Stimulated activated CD8-positive, alpha-beta memory T cell treated with anti-CD3 and anti-CD28 coated beads, Interleukin-12 subunit alpha, Interleukin-12 subunit beta, amount 100 ng/mL, for 4 hours (primary cell): ENCODE data around the gene FOXF1.

Source experiments
- DNase-seq: peaks from one replicate; pipeline ENCODE4 v3.0.0-alpha.2; 2020; ENCODE audit warnings: low read depth

The FOXF1 gene

DNA sequence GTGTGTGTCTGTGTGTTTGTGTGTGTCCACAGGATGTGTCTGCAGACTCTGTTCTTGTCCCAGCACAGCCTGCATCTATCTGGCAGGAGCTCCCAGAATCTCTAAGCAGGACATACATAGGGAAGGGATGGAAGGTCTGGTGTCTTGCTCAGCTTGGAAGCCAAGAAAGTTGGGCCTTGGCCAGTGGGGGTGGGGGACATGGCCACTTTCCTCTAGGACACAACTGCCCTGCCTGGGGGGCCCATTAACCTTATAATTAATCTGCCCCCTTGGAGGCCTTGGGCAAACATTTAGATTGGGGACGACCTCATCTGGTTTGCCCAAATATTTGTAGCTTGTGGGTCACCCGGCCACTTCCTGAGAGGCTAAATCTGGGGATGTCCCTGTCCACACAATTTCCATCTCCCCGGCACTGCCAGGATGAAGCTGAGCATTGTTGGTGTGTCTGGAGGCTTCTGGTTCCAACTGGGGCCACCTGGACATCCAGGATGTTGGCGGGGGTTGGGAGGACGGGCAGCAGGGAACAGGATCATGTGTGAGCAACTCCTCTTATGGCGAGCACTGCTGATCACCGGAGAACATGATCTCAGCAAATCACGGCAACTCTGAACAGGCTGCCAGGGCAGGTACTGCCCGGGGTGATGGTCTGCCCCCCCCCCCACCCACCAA is 17.2 kb upstream of the FOXF1 start:
- DNase-seq = no peak

GRCh38 chr16:86494039-86494564 is 16.2 kb upstream of the FOXF1 start:
- DNase-seq = no peak

- DNase-seq = no peak
Measured at GRCh38 chr16:86494565-86495356, 15.6 kb upstream of the FOXF1 start.

DNA sequence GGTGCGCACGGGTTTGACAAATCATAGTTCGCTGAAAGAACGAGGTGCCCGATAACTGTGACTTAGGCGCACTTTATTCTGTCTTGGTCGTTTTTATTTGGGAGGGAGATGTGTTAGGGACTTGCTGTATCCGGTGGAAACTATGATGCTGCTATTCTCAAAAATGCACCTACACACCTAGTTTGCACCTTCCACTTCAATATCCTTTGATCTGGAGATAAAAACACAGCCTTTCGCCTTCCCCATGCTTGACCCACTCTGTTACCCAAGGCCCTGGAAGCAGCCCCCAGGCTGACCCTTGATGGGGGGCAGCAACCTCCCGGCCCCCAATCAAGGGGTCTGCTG is 15.0 kb upstream of the FOXF1 start:
- DNase-seq = no peak

GRCh38 chr16:86495756-86496261 is 14.5 kb upstream of the FOXF1 start:
- no peak for DNase-seq

DNA sequence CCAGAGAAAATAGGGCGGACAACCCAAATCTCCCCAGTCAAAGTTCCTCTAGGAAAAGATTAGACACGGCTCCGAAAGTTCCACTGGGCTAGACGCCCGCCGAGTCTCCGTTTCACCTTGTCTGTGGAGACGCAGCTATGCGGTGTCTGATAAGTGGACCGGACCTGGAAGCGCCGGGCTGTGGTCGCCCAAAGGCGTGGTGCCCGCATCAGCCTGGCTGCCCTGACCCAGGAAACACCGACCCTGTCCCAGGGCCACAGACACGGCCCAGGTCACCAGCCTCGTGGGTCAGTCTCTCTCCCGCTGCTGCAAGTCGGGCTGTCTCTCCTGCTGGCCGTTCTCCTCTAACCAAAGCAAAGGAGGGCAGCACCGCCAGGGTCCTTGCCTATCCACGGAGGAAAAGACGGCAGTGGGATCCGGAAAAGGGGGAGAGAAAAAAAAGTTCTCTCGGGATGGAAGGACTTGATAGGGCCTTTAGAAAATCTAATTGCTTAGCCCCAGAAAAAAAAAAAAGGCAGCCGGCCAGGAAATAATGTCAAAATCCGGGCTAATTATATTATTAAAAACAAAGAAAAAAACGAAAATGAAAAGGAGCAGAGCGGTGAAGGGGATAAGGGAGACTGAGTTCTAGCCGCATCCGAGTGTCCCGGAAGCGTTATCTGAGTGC is 13.9 kb upstream of the FOXF1 start:
- DNase-seq = no peak

DNA sequence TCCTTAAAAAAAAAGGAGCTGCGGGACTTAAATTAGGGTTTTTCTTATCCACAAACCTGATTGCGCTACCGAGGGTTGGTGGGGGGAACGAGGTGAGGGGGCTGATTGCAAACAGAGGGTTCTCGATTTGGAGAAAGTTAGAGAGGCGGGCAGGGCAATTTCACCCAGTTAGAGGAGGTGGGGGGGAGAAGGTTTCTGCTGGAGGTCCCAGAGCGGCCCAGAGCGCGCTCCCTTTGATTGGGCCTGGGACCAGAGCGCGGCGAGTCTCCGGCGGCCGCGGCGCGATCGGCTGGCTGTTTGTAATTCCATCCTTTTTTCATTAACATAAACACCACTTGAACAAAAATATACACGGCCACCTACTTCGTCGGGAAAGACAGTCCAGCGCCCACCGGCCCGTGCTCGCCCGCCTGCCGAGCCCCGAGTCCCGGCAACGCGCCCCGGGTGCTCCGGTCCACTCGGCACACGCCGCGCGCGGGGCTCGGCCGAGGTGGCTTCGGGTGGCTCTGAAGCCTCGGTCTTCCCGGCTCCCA is 13.3 kb upstream of the FOXF1 start:
- DNase-seq = no peak

GRCh38 chr16:86497551-86498021 is 12.7 kb upstream of the FOXF1 start:
- DNase-seq = no peak

- no peak for DNase-seq
Measured at GRCh38 chr16:86498155-86498670, 12.1 kb upstream of the FOXF1 start.

DNA sequence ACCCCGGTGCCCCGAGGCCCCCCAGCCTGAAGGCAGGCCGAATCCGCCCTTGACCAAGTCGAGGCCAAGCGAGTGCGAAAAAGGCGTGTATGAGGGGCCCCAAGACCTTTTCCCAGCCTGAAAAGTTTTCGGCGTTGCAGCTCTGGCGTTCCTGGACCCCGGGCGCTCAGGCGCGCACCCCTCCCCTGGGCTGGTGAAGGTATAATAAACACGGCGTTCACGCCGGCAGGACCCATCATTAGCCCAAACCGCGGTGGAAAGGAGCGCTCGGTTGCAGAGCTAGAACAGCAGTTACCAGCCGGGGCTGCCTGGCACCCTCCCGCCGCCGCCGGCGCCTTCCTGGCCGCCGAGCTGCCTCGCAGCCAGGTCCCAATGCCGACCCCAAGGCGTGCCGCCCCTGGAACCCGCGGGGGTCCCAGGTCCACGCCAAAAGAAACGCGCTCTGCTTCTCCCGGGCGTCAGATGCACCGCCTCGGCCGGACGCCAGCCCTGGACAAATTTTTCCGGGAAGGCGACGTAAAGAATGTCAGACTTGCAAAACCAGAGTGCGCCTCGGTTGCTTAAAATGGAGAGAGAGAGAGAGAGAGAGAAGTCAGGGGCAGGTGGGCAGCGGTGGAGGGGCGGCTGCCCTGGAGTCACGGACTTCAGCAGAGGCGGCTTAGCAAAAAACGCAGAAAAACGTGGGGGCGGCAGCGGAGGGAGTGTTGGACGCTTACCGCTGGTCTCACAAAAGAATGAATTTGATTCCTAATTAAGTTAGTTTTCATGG is 11.5 kb upstream of the FOXF1 start:
- DNase-seq = no peak

- no peak for DNase-seq
Measured at GRCh38 chr16:86499440-86499786, 10.9 kb upstream of the FOXF1 start.

GRCh38 chr16:86499889-86500707 is 10.2 kb upstream of the FOXF1 start:
- no peak for DNase-seq

DNA sequence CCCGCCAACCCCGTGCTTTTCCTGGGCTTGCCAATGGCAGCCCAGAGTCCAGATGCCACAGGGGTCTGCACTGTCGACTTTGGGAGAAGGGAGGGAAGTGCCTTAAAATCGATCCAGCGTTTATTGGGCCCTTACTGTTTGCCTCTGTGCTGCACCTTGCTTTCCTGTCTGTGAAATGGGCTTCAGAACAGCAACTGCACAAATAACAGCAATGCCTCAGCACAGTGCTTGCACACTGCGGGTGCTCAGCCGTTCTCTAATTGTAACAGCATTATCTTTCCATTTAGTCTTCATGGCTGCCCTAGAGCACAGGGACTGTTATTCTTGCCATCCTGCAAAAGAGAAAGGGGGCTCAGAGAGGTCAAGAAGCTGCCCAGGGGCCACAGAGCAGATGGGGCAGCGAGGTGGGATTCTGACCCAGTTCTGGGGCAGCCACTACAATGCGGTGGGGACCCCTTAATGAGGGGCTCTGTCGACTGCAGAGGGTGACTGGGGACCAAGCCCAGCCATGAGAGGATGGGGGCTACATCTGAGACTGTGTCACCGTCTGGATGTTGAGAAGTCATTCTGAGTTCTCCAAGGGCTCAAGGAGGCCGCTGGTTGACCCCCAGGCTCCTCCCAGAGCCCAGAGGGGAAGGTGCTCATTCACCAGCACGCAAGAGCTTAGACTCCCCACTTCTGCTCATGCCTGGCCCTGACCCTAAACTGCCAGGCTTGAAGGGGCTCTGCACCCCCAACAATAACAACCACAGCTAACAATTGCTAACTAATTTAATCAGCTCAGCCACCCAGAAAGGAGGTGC is 9.4 kb upstream of the FOXF1 start:
- DNase-seq = no peak

GRCh38 chr16:86501989-86502855 is 8.1 kb upstream of the FOXF1 start:
- no peak for DNase-seq

DNA sequence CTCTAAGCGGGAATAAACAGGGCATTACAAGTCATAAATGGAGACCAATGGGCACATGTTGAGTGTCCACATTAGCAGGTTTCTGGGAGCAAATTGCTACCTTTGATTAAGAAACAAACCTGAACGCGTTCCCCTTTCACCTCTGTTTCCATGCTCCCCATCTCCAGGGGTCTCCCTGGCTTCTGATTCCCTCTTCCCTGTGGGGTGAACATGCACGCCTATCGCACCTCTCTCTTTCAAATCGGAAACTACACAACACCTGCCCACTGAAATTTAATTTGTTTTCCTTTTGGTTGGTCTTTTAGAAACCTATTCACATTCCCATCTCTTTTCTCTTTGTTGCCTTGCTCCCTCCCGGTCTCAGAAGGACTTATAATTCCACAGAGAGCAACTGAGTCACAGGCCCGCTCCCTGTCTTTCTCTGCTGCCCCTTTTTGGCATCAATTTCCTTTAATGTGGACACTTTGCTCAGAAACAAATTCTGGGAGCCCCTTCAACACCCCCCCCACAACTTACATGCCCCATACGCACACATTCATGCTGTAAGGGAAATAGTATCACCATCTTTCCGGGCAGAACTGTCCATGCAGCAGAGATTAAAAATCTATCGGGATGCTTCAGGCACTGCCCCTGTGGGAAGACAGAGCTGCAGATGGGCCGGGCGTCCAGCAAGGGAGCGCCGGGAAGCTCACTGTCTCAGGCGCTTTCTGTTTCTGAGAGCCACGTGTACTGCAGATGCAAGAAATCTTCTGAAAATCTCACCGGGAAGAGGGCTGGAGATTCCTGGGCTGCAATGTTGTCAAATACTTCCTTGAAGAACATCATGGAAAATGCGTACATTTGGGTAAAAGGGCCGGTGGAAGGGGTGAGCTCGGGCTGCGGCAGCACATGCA is 7.2 kb upstream of the FOXF1 start:
- DNase-seq = no peak

GRCh38 chr16:86503830-86504229 is 6.5 kb upstream of the FOXF1 start:
- no peak for DNase-seq

DNA sequence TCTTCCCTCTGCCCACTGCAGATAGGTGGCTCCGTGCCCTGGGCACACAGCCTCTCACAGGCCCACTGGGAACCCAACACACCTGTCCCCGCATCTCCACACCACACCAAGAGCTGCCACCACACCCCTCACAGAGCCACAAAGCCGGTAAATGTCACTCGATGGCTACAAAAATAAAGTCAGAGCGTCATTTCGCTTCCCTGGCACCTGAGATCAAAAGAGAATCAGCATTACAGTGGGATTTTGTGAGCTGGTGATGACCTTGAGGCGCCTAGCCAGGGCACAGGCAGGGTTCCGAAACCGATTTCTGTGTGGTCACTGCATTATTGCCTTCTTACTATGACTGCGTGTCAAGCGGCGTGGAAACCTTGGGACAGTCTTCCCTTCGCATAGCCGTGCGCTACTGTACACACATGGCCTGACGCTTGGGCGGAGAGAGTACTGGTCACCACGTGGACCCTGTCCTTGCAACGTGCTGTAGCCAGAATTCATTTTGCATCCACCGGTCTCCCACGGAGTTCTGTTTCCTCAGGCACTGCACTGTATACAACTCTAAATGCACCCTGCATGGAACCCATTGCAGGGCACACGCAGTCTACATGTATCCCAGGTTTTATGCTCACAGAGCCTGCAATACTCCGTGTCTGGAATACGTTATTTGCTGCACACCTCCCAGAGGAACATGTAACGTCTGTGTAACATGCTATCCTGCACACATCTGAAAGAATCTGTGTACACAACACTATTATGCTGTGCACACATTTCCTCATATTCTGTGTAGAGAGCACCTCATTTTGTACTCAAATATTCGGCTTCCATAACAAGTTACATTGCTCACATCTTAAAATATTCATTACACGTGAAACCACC is 5.8 kb upstream of the FOXF1 start:
- DNase-seq = no peak
